ENCODE results near the gene ZNF808. TPM values are rescaled to one million over a fixed set of nuclear protein-coding genes. Genes with fewer than 3 reads are reported as not detected.

ZNF808 gene
- total and polyA plus RNA-seq, 9 of the 15 experiments (the other 6 are each of a cell fraction or from before 2014, with no cell fraction given), result 3.1 to 20.1 (median 10.9) TPM

DNA sequence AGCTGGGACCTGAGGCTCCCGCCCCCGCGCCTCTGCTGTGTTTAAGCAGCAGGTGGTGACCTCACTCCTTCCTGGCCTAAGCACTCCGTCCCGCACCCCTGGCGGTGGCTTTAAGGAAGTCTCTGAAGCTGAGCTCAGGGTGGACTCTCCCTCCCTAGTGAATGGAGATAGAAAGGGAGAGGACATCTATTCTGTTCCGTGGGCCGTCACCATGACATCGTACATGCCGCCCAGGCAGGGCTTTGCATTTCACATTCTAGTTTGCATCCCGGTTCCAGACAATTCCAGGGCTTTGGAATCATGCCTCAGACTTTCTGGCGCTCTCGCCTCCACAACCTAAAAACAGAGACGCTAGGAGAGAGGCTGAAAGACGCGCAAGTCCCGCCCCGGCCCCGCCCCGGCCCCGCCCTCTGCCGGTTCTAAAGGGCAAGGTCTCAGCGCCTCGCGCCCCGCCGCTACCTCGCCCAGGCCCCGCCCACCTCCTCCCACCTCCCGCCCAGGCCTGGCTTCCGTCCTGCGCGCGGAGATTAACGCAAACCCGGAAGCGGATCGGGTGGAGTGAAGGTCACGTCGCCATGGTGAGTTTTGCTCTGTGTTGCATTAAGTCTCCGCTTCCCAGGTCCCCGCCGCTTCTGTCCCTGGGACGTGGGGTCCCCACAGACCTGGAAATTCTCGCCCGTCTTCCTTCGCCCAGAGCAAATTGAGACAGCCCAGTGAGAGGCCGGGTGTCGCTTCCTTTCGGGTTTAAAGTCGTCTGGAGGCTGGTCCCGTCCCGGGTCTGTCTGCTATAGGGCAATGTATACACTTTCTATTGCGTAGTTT, at the start of gene ZNF808 (continued):
- no peak for TF ChIP-seq RBM17 (IDR thresholded peaks at IDR 0.05; ENCODE audit: borderline replicate concordance, low read depth, low read length)
- no peak for TF ChIP-seq ZNF282 (CRISPR knock-in tag; IDR thresholded peaks at IDR 0.05)
- TF ChIP-seq ZSCAN29 (IDR thresholded peaks at IDR 0.05), result no peak
- TF ChIP-seq LCOR (CRISPR knock-in tag; IDR thresholded peaks at IDR 0.05), result peak; percentile 66
- peak; percentile 36 for TF ChIP-seq MYC (IDR thresholded peaks at IDR 0.05; ENCODE audit: low read depth, low read length)
- TF ChIP-seq MYC (CRISPR knock-in tag; IDR thresholded peaks at IDR 0.05; ENCODE audit: borderline replicate concordance, low read depth), result no peak
- TF ChIP-seq SREBF1 (IDR thresholded peaks at IDR 0.05; ENCODE audit: borderline replicate concordance, low read depth, low read length), result no peak
- TF ChIP-seq, protein P1, sequence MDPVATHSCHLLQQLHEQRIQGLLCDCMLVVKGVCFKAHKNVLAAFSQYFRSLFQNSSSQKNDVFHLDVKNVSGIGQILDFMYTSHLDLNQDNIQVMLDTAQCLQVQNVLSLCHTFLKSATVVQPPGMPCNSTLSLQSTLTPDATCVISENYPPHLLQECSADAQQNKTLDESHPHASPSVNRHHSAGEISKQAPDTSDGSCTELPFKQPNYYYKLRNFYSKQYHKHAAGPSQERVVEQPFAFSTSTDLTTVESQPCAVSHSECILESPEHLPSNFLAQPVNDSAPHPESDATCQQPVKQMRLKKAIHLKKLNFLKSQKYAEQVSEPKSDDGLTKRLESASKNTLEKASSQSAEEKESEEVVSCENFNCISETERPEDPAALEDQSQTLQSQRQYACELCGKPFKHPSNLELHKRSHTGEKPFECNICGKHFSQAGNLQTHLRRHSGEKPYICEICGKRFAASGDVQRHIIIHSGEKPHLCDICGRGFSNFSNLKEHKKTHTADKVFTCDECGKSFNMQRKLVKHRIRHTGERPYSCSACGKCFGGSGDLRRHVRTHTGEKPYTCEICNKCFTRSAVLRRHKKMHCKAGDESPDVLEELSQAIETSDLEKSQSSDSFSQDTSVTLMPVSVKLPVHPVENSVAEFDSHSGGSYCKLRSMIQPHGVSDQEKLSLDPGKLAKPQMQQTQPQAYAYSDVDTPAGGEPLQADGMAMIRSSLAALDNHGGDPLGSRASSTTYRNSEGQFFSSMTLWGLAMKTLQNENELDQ (CRISPR knock-in tag; IDR thresholded peaks at IDR 0.05; ENCODE audit: borderline replicate concordance), result no peak
- TF ChIP-seq ZNF586 (CRISPR knock-in tag; conservative IDR thresholded peaks at IDR 0.05), result no peak
- no peak for TF ChIP-seq BRD9 (IDR thresholded peaks at IDR 0.05; ENCODE audit: low read depth, partially characterized antibody)
- TF ChIP-seq ZKSCAN8 (CRISPR knock-in tag; IDR thresholded peaks at IDR 0.05), result no peak
- TF ChIP-seq CBX5 (IDR thresholded peaks at IDR 0.05; ENCODE audit: borderline replicate concordance, low read depth), result peak; percentile 64; the same call in 1 of the 2 replicates
- TF ChIP-seq, protein P2, sequence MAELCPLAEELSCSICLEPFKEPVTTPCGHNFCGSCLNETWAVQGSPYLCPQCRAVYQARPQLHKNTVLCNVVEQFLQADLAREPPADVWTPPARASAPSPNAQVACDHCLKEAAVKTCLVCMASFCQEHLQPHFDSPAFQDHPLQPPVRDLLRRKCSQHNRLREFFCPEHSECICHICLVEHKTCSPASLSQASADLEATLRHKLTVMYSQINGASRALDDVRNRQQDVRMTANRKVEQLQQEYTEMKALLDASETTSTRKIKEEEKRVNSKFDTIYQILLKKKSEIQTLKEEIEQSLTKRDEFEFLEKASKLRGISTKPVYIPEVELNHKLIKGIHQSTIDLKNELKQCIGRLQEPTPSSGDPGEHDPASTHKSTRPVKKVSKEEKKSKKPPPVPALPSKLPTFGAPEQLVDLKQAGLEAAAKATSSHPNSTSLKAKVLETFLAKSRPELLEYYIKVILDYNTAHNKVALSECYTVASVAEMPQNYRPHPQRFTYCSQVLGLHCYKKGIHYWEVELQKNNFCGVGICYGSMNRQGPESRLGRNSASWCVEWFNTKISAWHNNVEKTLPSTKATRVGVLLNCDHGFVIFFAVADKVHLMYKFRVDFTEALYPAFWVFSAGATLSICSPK (IDR thresholded peaks at IDR 0.05; ENCODE audit: borderline replicate concordance), result no peak
- no peak for TF ChIP-seq MEF2A (IDR thresholded peaks at IDR 0.05; ENCODE audit: control insufficient read depth, low read depth, low read length)
- TF ChIP-seq ZNF316 (IDR thresholded peaks at IDR 0.05), result no peak
- TF ChIP-seq RBM14 (IDR thresholded peaks at IDR 0.05; ENCODE audit: borderline replicate concordance, insufficient read depth, low read depth, low read length), result no peak
- no peak for TF ChIP-seq HSF4 (CRISPR knock-in tag; IDR thresholded peaks at IDR 0.05; ENCODE audit: borderline replicate concordance)
- no peak for TF ChIP-seq ZNF140 (CRISPR knock-in tag; IDR thresholded peaks at IDR 0.05)
- 0 out of 2 replicates have a peak, but pooled peaks have one; percentile 16 for TF ChIP-seq MBD2 (IDR thresholded peaks at IDR 0.05; ENCODE audit: borderline replicate concordance, low read depth)
- TF ChIP-seq, protein P3, sequence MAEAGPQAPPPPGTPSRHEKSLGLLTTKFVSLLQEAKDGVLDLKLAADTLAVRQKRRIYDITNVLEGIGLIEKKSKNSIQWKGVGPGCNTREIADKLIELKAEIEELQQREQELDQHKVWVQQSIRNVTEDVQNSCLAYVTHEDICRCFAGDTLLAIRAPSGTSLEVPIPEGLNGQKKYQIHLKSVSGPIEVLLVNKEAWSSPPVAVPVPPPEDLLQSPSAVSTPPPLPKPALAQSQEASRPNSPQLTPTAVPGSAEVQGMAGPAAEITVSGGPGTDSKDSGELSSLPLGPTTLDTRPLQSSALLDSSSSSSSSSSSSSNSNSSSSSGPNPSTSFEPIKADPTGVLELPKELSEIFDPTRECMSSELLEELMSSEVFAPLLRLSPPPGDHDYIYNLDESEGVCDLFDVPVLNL (CRISPR knock-in tag; IDR thresholded peaks at IDR 0.05; ENCODE audit: low read depth), result no peak
- TF ChIP-seq NCOR1 (IDR thresholded peaks at IDR 0.05), result no peak
- TF ChIP-seq, protein P4, sequence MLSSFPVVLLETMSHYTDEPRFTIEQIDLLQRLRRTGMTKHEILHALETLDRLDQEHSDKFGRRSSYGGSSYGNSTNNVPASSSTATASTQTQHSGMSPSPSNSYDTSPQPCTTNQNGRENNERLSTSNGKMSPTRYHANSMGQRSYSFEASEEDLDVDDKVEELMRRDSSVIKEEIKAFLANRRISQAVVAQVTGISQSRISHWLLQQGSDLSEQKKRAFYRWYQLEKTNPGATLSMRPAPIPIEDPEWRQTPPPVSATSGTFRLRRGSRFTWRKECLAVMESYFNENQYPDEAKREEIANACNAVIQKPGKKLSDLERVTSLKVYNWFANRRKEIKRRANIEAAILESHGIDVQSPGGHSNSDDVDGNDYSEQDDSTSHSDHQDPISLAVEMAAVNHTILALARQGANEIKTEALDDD (IDR thresholded peaks at IDR 0.05), result no peak
